ENCODE data around the gene BTAF1.

- TF ChIP-seq CTCF (IDR thresholded peaks at IDR 0.05; ENCODE audit: borderline replicate concordance, extremely low read depth, low read length, poor library complexity, severe bottlenecking) (no peak), EZH2 (IDR thresholded peaks at IDR 0.05; ENCODE audit: borderline replicate concordance, low read depth, low read length, severe bottlenecking) (no peak)
Observed at GRCh38 chr10:92066386-92066785, 142.8 kb downstream of the BTAF1 start.
